ENCODE data around the gene HAND1.

DNA sequence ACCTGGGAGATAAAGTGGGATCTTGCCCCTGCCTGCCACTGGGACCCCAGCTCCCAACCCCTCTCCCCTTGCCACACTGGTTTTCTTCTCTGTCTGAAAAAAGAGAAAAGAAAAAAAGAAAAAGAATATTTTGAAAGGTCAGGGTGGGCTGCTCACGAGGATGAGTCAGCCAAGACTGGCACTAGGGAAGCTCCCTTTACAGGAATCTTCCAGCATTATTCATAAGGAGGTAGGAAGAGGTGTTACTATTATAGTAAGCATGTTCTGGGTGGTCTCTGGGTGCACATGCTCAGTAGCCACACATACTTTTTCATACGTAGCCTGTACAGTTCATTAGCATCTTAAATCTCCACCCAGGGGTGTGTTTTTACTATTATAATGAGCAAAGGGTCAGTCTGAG lies 46.8 kb upstream of the HAND1 start:
- TF ChIP-seq ZNF8 (CRISPR knock-in tag; IDR thresholded peaks at IDR 0.05), result no peak
- TF ChIP-seq GLIS3 (CRISPR knock-in tag; IDR thresholded peaks at IDR 0.05), result no peak
- TF ChIP-seq ARNTL (CRISPR knock-in tag; IDR thresholded peaks at IDR 0.05; ENCODE audit: borderline replicate concordance, low read depth), result no peak
- TF ChIP-seq, protein P1, sequence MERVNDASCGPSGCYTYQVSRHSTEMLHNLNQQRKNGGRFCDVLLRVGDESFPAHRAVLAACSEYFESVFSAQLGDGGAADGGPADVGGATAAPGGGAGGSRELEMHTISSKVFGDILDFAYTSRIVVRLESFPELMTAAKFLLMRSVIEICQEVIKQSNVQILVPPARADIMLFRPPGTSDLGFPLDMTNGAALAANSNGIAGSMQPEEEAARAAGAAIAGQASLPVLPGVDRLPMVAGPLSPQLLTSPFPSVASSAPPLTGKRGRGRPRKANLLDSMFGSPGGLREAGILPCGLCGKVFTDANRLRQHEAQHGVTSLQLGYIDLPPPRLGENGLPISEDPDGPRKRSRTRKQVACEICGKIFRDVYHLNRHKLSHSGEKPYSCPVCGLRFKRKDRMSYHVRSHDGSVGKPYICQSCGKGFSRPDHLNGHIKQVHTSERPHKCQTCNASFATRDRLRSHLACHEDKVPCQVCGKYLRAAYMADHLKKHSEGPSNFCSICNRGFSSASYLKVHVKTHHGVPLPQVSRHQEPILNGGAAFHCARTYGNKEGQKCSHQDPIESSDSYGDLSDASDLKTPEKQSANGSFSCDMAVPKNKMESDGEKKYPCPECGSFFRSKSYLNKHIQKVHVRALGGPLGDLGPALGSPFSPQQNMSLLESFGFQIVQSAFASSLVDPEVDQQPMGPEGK (CRISPR knock-in tag; IDR thresholded peaks at IDR 0.05; ENCODE audit: borderline replicate concordance), result no peak
- TF ChIP-seq SNAI2 (CRISPR knock-in tag; IDR thresholded peaks at IDR 0.05), result no peak
- no peak for TF ChIP-seq ZNF70 (CRISPR knock-in tag; IDR thresholded peaks at IDR 0.05)
- no peak for TF ChIP-seq RARB (CRISPR knock-in tag; IDR thresholded peaks at IDR 0.05)
- TF ChIP-seq BACH2 (CRISPR knock-in tag; IDR thresholded peaks at IDR 0.05; ENCODE audit: borderline replicate concordance), result no peak
